A549 treated with AZD9567 at 1 μM for 4 hours (cell line): Measurements from ENCODE around the gene ARL9. TPM values are rescaled to one million over a fixed set of nuclear protein-coding genes. Genes with fewer than 3 reads are reported as not detected.

Experiments used
- total RNA-seq: library from RNA; stranded (reverse); fragments of 200-300 nt; extraction: Qiagen RNA extraction; gene quantifications from 5 replicates; pipeline ENCODE4 v1.2.3, GENCODE V29; 2022; ENCODE audit not compliant: insufficient read depth

The ARL9 gene
- total RNA-seq: not detected in 5 replicates

DNA sequence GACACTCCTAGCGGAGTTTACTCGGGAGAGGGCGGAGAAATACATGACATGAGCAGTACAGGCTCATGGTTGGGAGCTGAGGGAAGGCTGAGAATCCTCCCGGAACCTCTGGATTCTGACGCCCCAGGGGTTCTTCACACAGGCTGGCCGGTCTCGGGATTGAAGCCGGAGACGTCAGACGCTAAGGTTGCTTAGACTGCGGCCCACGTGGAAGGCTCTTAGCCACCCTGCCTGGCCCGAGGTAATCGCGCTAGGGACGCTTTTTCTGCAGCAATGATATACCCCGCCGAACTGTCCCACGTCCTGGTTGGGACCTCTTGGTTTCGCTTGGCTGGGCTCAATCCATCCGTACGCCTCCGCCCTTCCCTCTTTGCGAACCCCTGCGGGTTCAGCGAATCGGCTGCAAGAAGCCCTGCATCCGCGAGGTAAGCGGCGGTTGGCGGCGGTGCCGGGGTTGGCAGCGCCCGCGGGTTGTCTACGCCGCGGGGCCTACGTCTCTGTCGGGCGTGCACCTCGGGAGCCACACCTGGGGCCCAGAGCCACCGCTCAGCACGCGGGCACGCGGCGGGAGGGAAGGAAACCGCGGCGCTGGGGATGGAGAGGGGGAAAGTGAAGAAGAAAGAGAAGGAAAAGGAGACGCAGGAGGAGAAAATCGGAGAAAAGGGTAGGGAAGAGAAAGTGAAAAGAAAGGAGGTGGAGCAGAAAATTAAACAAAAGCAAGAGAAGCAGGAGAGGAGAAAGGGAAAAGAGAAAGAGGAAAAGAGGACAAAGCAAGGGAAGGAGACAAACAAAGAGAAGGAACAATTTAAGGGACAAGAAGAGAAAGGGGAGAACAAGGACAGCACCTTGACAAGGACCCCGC is at the start of gene ARL9:
TSS of gene ARL9 (plus strand) at position 523 of the 862 bp plus-strand sequence. CDS start at position 595, 72 bp downstream.

GRCh38 chr4:56467284-56468096 is 38.1 kb upstream of the ARL9 start, which contains the start of gene SRP72:
Gene SRP72 (plus strand): TSS chr4:56467617. CDS start chr4:56467636, 19 bp downstream.

Other genes starting within 250 kb of the ARL9 start
- 3.2 to 5.6 TPM (median 3.5 TPM) in 5 replicates for gene AASDH, start 118.3 kb upstream of the ARL9 start, total RNA-seq
- 17.7 to 25.5 TPM (median 20.5 TPM) in 5 replicates for gene PPAT, start 70.2 kb upstream of the ARL9 start, total RNA-seq
- 122 to 130 TPM (median 126 TPM) in 5 replicates for gene PAICS, start 69.5 kb upstream of the ARL9 start, total RNA-seq
- gene SRP72, start 38.2 kb upstream of the ARL9 start, total RNA-seq: 45.0 to 59.2 TPM (median 47.4 TPM) in 5 replicates
- not detected in 5 replicates for gene HOPX, start 175.5 kb downstream of the ARL9 start, total RNA-seq